IMR-90 (cell line): Measurements from ENCODE around the gene NSMCE3. TPM values are rescaled to one million over a fixed set of nuclear protein-coding genes. Genes with fewer than 3 reads are reported as not detected.
"Not testable (repeated sequence)": the region's sequence is repeated elsewhere in the genome, so short reads cannot be mapped to it uniquely, and the experiment has no call there.

Experiments used
- ATAC-seq: fragments of 200-7000 bp; cut with Tn5 transposase; 2 replicates; pipeline ENCODE4 v1.9.1; 2020; ENCODE audit warnings: low read depth, mild to moderate bottlenecking, moderate library complexity
- BruUV-seq: library from RNA; stranded (reverse); fragments of 400-500 nt; replicated peaks from 2 replicates; lab custom pipeline; 2021; lab: Mats Ljungman, UMichigan
- CTCF ChIA-PET: fragments of 300-600 bp; formaldehyde crosslinking; extraction: SDS; loops from one replicate; lab custom pipeline; 2021; ENCODE audit warnings: antibody characterized with exemption; lab: Yijun Ruan, JAX
- POLR2A ChIA-PET: fragments of 300-600 bp; sonication (Branson Sonifier 250); formaldehyde crosslinking; loops from one replicate; lab custom pipeline; 2022; ENCODE audit warnings: antibody characterized with exemption; ENCODE audit not compliant: unreplicated experiment; lab: Charles Lee
- DNase-seq: peaks from one replicate; pipeline ENCODE4 v3.0.0; 2013
- H2AFZ ChIP-seq: replicated peaks from 2 replicates; pipeline ENCODE3; 2013; ENCODE audit warnings: low read length, mild to moderate bottlenecking; ENCODE audit not compliant: poor library complexity
- H2AK5ac ChIP-seq: 2 replicates; pipeline ENCODE4 v1.6.1; 2013; ENCODE audit warnings: low read depth, low read length, inconsistent platforms
- H2AK9ac ChIP-seq: replicated peaks from 2 replicates; pipeline ENCODE3; 2013; ENCODE audit warnings: mild to moderate bottlenecking, low read depth, low read length, moderate library complexity; ENCODE audit not compliant: poor library complexity
- H2BK120ac ChIP-seq: 2 replicates; pipeline ENCODE4 v1.6.1; 2013; ENCODE audit warnings: low read depth, low read length, inconsistent platforms
- H2BK15ac ChIP-seq: 3 replicates; pipeline ENCODE4 v1.6.1; 2013; ENCODE audit warnings: low read depth, low read length, inconsistent platforms
- H2BK20ac ChIP-seq: 2 replicates; pipeline ENCODE4 v1.6.1; 2013; ENCODE audit warnings: low read depth, mild to moderate bottlenecking, inconsistent platforms, low read length, moderate library complexity
- H2BK5ac ChIP-seq: 2 replicates; pipeline ENCODE4 v1.6.1; 2013; ENCODE audit warnings: mild to moderate bottlenecking, low read depth, low read length, inconsistent platforms; ENCODE audit not compliant: poor library complexity, severe bottlenecking
- H3K14ac ChIP-seq: replicated peaks from 2 replicates; pipeline ENCODE4 v1.6.1; 2013; ENCODE audit warnings: low read depth, low read length, inconsistent platforms
- H3K18ac ChIP-seq: 2 replicates; pipeline ENCODE4 v1.6.1; 2013; ENCODE audit warnings: low read depth, low read length, control low read depth
- H3K23ac ChIP-seq: 2 replicates; pipeline ENCODE4 v1.6.1; 2013; ENCODE audit warnings: low read depth, low read length, inconsistent platforms
- H3K27ac ChIP-seq: 2 replicates; pipeline ENCODE4 v1.5.1; 2013; ENCODE audit warnings: mild to moderate bottlenecking, control low read depth, low read length; ENCODE audit not compliant: insufficient read depth
- H3K27me3 ChIP-seq: 2 replicates; pipeline ENCODE4 v1.6.1; 2013; ENCODE audit warnings: low read length; ENCODE audit not compliant: control insufficient read depth, insufficient read depth
- H3K36me3 ChIP-seq: 2 replicates; pipeline ENCODE4 v1.6.1; 2013; ENCODE audit warnings: low read length, mixed read lengths; ENCODE audit not compliant: control insufficient read depth, insufficient read depth
- H3K4ac ChIP-seq: 2 replicates; pipeline ENCODE4 v1.6.1; 2013; ENCODE audit warnings: low read depth, low read length, inconsistent platforms
- H3K4me1 ChIP-seq: 2 replicates; pipeline ENCODE4 v1.6.1; 2013; ENCODE audit warnings: low read length, mixed read lengths; ENCODE audit not compliant: control insufficient read depth, insufficient read depth
- H3K4me2 ChIP-seq: 2 replicates; pipeline ENCODE4 v1.6.1; 2013; ENCODE audit warnings: low read depth, mild to moderate bottlenecking, control low read depth, low read length, moderate library complexity
- H3K4me3 ChIP-seq: 2 replicates; pipeline ENCODE4 v1.5.1; 2013; ENCODE audit warnings: low read depth, mild to moderate bottlenecking, control low read depth, low read length, moderate library complexity; ENCODE audit not compliant: insufficient read depth
- H3K56ac ChIP-seq: 2 replicates; pipeline ENCODE4 v1.6.1; 2013; ENCODE audit warnings: low read length, inconsistent platforms; ENCODE audit not compliant: insufficient read depth; ENCODE audit errors: extremely low read depth
- H3K79me1 ChIP-seq, 2 experiments: 2 replicates each; pipeline ENCODE4 v1.6.1; 2013; ENCODE audit warnings: low read length in 2 of 2, inconsistent platforms in 1 of 2, low read depth in 1 of 2
- H3K9ac ChIP-seq: 2 replicates; pipeline ENCODE4 v1.6.1; 2013; ENCODE audit warnings: low read depth, low read length, control low read depth
- H3K9me1 ChIP-seq: 2 replicates; pipeline ENCODE4 v1.6.1; 2013; ENCODE audit warnings: low read length, inconsistent platforms; ENCODE audit not compliant: insufficient read depth
- H3K9me3 ChIP-seq: 2 replicates; pipeline ENCODE4 v1.6.1; 2013; ENCODE audit warnings: low read length; ENCODE audit not compliant: control insufficient read depth, insufficient read depth
- H4K20me1 ChIP-seq: 2 replicates; pipeline ENCODE4 v1.6.1; 2013; ENCODE audit warnings: low read length, inconsistent platforms; ENCODE audit not compliant: insufficient read depth
- H4K5ac ChIP-seq: 2 replicates; pipeline ENCODE4 v1.6.1; 2013; ENCODE audit warnings: mild to moderate bottlenecking, low read depth, low read length, control low read depth
- H4K8ac ChIP-seq, 2 experiments: 2 replicates each; pipeline ENCODE4 v1.6.1; 2013; ENCODE audit warnings: low read depth in 2 of 2, low read length in 2 of 2, control low read depth in 1 of 2, inconsistent platforms in 1 of 2
- H4K91ac ChIP-seq: 2 replicates; pipeline ENCODE4 v1.6.1; 2013; ENCODE audit warnings: low read depth, low read length, inconsistent platforms; ENCODE audit not compliant: insufficient read depth
- WGBS, 2 experiments: methylation state at CpG; one replicate each; pipeline versions ENCODE4 v1.1.5 to v1.1.7; 2013; ENCODE audit warnings: missing lambda C conversion rate in 2 of 2; ENCODE audit not compliant: insufficient read length in 1 of 2; ENCODE audit errors: extremely low coverage in 2 of 2; 5-methylcytosine and 5-hydroxymethylcytosine counted together
- dilution Hi-C: fragments of 300-500 bp; cut with HindIII; formaldehyde crosslinking; loops from one replicate; pipeline ENCODE4 v1.14.3; 2018; ENCODE audit warnings: low sequenced_read_pairs; ENCODE audit not compliant: unreplicated experiment
- in situ Hi-C: fragments of 300-500 bp; cut with MboI; formaldehyde crosslinking; loops from 3 replicates; pipeline ENCODE4 v1.14.3; 2019; ENCODE audit warnings: low sequenced_read_pairs, inconsistent platforms, mixed read lengths
- intact Hi-C: fragments of 100-400 bp; cut with micrococcal nuclease; formaldehyde crosslinking; loops from 2 replicates; pipeline ENCODE4 v1.10.0; 2022
- polyA plus RNA-seq, 3 experiments: library from polyadenylated mRNA; depleted of rRNA; stranded (reverse); fragments of >200 nt; gene quantifications; 2 replicates each; pipeline ENCODE4 v1.2.3, GENCODE V29; 2012; ENCODE audit warnings: low replicate concordance in 1 of 3
- total RNA-seq: library from RNA; depleted of rRNA; stranded (reverse); fragments of >200 nt; gene quantifications from 2 replicates; pipeline ENCODE4 v1.2.3, GENCODE V29; 2012

The NSMCE3 gene
- total and polyA plus RNA-seq, 2 of the 4 experiments (the other 2 are of a cell fraction): 5.1 to 6.3 TPM

DNA sequence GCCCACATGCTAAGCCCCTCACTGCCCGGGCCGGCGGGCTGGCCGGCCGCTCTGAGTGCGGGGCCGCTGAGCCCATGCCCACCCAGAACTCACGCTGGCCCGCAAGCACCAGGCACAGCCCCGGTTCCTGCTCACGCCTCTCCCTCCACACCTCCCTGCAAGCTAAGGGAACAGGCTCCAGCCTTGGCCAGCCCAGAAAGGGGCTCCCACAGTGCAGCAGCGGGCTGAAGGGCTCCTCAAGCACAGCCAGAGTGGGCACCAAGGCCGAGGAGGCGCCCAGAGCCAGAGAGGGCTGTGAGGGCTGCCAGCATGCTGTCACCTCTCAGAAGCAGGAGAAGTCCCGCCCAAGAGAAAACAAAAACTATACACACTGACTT lies 44.6 kb downstream of the NSMCE3 start:
- H2AK5ac ChIP-seq, intact Hi-C loops, H3K36me3 ChIP-seq, H2BK20ac ChIP-seq, H3K9me1 ChIP-seq, H4K5ac ChIP-seq, CTCF ChIA-PET, dilution Hi-C loops, H2AFZ ChIP-seq, H3K4ac ChIP-seq, H3K14ac ChIP-seq, ATAC-seq, H3K4me3 ChIP-seq, H3K9me3 ChIP-seq, H3K4me2 ChIP-seq, H4K91ac ChIP-seq, H3K18ac ChIP-seq, H3K56ac ChIP-seq, H3K27me3 ChIP-seq, H2BK120ac ChIP-seq, H3K4me1 ChIP-seq, H4K8ac ChIP-seq, POLR2A ChIA-PET, H3K79me1 ChIP-seq, H3K27ac ChIP-seq, H4K20me1 ChIP-seq, DNase-seq, H2BK5ac ChIP-seq, in situ Hi-C loops, H2BK15ac ChIP-seq, H2AK9ac ChIP-seq, H3K9ac ChIP-seq, BruUV-seq, H3K23ac ChIP-seq: not testable (repeated sequence)
- 93% methylated on average over 3 of the region's 15 CpGs; no CpG with 5 or more reads in 1 of the 2 experiments for WGBS, 2 experiments

DNA sequence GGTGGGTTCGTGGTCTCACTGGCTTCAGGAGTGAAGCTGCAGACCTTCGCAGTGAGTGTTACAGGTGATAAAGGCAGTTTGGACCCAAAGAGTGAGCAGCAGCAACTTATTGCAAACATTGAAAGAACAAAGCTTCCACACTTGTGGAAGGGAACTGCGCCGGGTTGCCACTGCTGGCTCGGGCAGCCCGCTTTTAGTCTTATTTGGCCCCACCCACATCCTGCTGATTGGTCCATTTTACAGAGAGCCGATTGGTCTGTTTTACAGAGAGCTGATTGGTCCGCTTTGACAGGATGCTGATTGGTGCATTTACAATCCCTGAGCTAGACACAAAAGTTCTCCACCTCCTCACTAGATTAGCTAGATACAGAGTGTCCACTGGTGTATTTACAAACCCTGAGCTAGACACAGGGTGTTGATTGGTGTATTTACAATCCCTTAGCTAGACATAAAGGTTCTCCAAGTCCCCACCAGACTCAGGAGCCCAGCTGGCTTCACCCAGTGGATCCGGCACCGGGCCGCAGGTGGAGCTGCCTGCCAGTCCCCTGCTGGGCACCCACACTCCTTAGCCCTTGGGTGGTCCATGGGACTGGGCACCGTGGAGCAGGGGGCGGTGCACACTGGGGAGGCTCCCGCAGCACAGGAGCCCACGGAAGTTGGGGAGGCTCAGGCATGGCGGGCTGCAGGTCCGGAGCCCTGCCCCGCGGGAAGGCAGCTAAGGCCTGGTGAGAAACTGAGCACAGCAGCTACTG lies 45.2 kb downstream of the NSMCE3 start:
- H3K27me3 ChIP-seq, intact Hi-C loops, H3K79me1 ChIP-seq, H2AFZ ChIP-seq, H3K4ac ChIP-seq, H3K14ac ChIP-seq, BruUV-seq, dilution Hi-C loops, POLR2A ChIA-PET, H2AK5ac ChIP-seq, DNase-seq, H3K9me1 ChIP-seq, H2BK5ac ChIP-seq, H2AK9ac ChIP-seq, H4K91ac ChIP-seq, H3K23ac ChIP-seq, H3K56ac ChIP-seq, CTCF ChIA-PET, ATAC-seq, H3K18ac ChIP-seq, in situ Hi-C loops, H2BK120ac ChIP-seq, H2BK15ac ChIP-seq, H3K36me3 ChIP-seq, H4K8ac ChIP-seq, H3K4me3 ChIP-seq, H3K4me1 ChIP-seq, H3K4me2 ChIP-seq, H3K9ac ChIP-seq, H4K20me1 ChIP-seq, H2BK20ac ChIP-seq, H4K5ac ChIP-seq, H3K9me3 ChIP-seq, H3K27ac ChIP-seq: not testable (repeated sequence)
- WGBS, 2 experiments: 91% methylated on average over 5 of the region's 19 CpGs; no CpG with 5 or more reads in 1 of the 2 experiments
